Thyroid gland (tissue), 4 donors: ENCODE data around the gene CARMIL1.

Source experiments
- POLR2A ChIP-seq, 2 donors: fragments of 450-650 bp; IDR thresholded peaks; one replicate each; pipeline ENCODE4 v1.6.1; 2017; ENCODE audit warnings: antibody characterized with exemption in 2 of 2, mild to moderate bottlenecking in 2 of 2, moderate library complexity in 1 of 2
- TF ChIP-seq, protein P1 (sequence below), 6 experiments: fragments of 200-600 bp in 3 of 6; fragments of 450-650 bp in 3 of 6; sonication (generic) in 3 of 6; IDR thresholded peaks; one replicate each; pipeline ENCODE4 v1.5.1; 2016 to 2019; ENCODE audit warnings: antibody characterized with exemption in 6 of 6, mild to moderate bottlenecking in 2 of 6, inconsistent platforms in 1 of 6, moderate library complexity in 1 of 6

DNA sequence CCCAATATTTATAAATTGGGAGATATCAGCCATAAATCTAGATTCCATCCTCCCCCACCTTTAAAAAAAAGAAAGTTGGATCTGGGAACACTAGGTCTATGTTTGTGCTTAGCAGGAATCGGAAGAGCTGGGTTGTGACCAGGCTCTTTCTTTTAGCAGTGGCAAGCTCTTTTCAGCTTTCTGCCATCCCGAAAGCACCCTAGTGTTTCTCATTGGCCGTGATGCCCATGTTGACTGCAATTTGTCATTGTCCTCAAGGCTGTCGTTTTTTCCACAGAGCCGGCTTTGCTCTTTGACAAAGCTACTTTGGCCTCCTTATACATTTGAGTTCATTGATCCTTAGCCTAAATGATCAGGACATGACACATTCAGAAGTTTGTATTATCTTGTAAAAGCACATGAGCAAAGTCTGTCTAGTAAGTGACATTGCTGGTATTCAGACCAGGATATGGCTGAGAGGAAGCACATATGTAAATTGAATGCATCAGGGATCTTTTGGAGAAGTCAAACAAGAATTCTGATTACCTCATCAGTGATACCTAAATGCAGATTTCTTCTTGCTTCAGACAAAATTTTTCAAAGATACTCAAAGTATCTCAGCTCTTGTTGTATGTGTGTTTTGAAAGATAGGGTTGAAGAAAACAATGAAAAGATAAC is 50.1 kb downstream of the CARMIL1 start:
- TF ChIP-seq, protein P1, sequence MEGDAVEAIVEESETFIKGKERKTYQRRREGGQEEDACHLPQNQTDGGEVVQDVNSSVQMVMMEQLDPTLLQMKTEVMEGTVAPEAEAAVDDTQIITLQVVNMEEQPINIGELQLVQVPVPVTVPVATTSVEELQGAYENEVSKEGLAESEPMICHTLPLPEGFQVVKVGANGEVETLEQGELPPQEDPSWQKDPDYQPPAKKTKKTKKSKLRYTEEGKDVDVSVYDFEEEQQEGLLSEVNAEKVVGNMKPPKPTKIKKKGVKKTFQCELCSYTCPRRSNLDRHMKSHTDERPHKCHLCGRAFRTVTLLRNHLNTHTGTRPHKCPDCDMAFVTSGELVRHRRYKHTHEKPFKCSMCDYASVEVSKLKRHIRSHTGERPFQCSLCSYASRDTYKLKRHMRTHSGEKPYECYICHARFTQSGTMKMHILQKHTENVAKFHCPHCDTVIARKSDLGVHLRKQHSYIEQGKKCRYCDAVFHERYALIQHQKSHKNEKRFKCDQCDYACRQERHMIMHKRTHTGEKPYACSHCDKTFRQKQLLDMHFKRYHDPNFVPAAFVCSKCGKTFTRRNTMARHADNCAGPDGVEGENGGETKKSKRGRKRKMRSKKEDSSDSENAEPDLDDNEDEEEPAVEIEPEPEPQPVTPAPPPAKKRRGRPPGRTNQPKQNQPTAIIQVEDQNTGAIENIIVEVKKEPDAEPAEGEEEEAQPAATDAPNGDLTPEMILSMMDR (IDR thresholded peaks at IDR 0.05) = no peak
- TF ChIP-seq POLR2A (IDR thresholded peaks at IDR 0.05) = no peak
